Activated naive CD4-positive, alpha-beta T cell treated with anti-CD3 and anti-CD28 coated beads, Interleukin-2, amount 10 ng/mL, durations not matched to agents 5 hours and 36 hours (primary cell): ENCODE data around the gene UXS1. TPM values are rescaled to one million over a fixed set of nuclear protein-coding genes. Genes with fewer than 3 reads are reported as not detected.

ENCODE experiments used
- total RNA-seq, 2 experiments: library from RNA; stranded (reverse); gene quantifications; one replicate each; pipeline ENCODE4 v1.2.3, GENCODE V29; 2021

The UXS1 gene
- total RNA-seq = 10 to 100 TPM; 78.3 to 79.6 TPM

DNA sequence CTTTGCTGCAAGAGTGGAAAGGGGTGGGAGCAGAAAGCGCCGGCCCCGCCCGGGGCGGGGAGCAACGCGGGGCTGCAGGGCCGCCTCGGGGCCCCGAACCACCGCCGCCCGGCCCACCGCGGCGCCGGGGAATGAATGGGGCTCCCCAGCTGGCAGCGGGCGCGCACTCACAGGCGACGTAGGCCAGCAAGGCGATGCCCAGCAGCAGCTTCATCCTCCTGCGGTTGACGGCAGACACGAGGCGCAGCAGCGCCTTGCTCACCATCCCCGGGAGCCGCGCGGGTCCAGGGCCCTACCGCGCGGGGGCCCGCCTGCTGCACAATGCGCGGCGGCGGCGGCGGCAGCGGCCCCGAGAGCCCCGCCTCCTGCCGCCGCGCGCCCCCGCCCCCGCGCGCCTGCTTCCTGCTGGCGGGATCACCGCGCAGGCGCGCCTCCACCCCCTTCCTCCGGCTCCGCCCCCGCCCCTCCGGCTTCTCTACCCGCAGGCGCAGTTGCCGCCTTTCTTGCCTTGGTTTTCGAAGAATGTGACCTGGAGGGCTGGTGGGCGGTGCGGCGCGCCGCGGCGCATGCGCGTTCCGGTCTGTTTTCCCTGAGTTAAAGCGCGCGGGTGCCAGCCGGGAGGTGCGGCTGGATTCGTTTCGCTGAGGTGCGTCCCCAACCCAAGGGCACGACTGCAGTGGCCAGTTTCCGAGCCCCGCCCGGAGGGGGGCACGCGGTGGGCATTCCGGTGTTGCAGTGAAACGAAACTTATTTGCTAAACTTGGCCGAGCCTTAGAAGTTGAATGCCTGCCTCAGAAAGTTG is at the start of gene UXS1:
TSS of gene UXS1 (minus strand) at position 325 of the 802 bp plus-strand sequence. CDS start at position 265, 60 bp downstream.

